OCI-LY3 (cell line): Measurements from ENCODE around the gene LBHD1.

Source experiments
- CTCF ChIP-seq: fragments of 200-600, 300-600 bp; sonication (generic); IDR thresholded peaks from 2 replicates; pipeline ENCODE4 v1.5.1; 2014; ENCODE audit warnings: antibody characterized with exemption, low read length, low read depth
- EZH2phosphoT487 ChIP-seq: fragments of 200-600 bp; shearing (Covaris generic); IDR thresholded peaks from 2 replicates; pipeline ENCODE4 v1.6.1; 2018; ENCODE audit warnings: antibody characterized with exemption, mixed run types, low read depth

- TF ChIP-seq CTCF (no peak), EZH2phosphoT487 (no peak)
Observed at GRCh38 chr11:62652161-62653006, 19.7 kb downstream of the LBHD1 start.
